NOMO-1 treated with DMSO at 0.1 percent for 48 hours (cell line): Measurements from ENCODE around the gene FYB1.
"Not testable (repeated sequence)": the region's sequence is repeated elsewhere in the genome, so short reads cannot be mapped to it uniquely, and the experiment has no call there.

Experiments
- DNase-seq: peaks from one replicate; lab custom pipeline; 2025; ENCODE audit not compliant: unreplicated experiment; lab: John Stamatoyannopoulos, UW

Gene FYB1

DNA sequence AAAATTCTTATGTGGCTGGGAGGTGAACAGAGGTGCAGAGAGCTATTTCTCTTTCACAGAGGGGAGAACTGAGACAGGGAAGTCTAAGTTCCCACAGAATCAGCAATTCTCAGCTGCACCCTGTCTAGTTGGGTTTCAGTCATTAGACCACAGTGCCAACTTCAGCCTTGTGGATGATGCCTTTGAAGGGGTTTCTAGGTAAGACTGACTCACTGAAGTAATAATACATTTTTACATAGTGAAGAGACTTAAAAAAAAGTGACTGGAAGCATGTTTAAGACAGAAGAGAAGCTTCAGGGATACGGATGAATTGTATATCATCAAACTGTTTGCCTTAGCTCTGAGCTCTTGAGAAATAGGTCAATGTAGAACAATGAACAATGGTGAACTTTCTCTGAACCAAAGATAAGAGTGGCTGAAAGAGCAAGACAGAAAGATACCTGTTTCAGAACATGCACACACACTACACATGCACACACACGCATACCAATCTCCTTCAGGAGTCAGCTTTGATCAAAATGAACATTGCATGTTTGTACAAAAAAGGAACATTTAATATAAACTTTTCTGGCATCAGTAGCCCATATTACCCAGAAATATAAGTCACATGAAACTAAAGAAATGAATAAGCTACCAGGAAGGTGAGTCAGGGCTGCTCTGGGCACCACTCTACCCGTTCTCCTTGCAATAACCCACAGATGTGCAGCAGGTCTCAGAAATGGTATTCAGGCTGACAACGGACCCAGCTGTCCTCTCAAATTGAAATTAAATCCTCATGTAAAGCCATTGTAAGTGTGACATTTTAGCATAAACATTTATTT lies 12.6 kb upstream of the FYB1 start:
- DNase-seq, result no peak

GRCh38 chr5:39228596-39228995 lies 9.2 kb upstream of the FYB1 start:
- peak; percentile 91 for DNase-seq

DNA sequence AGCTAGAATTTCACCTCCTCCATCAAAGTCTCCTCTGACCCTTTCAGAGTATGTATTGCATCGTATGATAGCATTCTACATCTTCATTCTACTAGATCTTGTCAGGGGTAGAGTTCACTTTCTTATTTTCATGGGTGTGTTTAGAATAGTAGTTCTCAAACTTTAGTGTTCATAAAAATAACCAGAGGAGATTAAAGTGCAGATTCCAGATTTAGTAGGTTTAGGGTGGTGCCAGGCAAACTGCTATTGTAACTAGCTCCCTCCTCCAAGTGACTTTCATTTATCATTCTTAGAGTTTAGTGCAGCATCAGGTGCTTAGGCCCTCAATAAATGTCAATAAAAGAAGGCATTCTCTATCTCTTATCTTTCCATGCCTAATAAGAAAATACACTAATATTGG lies 7.2 kb upstream of the FYB1 start:
- DNase-seq, result no peak

GRCh38 chr5:39226100-39226451 lies 6.7 kb upstream of the FYB1 start:
- DNase-seq, result no peak

DNA sequence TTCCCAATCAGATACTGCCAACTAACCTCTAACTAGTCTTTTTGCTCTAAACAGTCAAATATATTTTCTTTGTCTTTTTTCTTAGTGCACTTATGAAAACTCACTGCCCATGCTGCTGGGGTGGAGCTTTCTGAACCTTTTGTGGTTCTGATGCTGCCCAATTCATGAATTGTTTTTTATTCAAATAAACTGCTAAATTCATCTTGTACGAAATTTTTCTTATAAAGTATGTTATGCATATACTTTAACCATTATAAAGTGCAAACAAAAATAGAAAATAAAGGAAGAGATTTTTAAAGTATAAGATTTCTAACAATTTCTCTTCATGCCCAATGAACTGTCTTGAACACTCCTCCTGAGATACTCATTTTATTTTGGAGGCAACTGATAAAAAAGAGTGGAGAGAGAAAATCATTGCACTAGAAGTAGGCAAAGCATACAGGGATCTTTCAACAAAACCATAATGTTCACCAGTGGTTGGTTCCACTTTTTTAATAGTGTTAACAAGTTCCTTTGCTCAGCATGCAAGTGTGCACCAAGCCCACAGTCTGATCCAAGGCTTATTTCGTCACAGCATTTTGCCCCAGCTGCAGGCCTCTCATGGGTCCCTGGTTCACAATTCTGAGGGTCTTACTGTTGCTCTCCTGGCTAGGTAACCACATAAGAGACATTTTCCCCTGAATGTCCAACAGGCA lies 6.2 kb upstream of the FYB1 start:
- DNase-seq, result peak; percentile 78

DNA sequence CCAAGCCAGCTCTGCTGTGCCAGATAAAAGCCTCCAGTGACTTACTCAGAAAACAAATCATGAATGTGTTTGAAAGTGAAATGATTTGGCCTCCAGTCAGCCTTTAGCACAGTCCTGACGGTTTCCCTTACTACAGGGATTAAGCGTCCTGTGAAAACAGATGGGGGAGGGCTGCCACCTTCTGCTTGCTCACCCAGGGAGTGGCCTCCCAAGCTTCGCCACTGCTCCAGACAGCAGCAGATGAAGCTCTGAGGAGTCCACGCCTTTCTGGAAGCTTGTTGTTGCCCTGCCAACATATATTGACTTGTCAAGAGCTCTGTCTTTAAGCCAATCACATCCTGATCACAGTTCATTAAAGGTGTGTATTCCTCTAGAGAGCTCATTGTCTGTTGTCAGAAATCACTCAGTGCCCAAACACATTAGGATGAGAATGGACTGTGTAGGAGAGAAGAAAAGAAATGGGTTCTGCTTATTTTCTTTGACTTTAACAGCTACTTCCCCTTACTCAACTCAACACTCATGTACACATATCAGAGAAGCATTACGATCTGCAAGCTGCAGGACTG lies 4.9 kb upstream of the FYB1 start:
- DNase-seq, result peak; percentile 96

DNA sequence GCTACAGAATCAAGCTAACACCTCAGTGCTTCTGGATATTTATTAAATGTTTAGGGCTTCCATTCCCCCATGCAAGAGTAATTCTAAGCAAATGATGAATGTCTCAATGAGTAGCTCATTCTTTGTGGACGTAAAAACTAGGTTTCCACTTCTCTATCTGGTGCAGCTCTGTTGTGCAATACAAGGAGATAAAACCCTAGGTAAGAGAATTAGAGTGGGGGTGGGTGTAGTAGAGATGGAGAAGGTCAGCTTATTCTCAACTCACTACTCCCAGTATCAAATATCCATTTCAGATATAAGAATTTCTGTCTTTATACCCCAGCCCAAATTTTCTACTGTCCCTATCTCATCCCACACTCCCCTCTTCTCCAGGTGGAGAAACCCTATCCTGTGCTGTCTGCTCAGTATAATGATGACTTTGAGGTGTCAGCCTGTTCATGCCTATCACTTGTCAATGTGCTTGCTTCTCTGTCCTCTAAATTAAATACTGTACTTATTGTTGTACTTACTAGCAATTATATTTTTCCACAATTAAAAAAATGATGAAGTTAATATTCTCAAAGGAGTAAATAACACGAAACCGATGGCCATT lies 4.3 kb upstream of the FYB1 start:
- DNase-seq, result peak; percentile 92

GRCh38 chr5:39221671-39222070 lies 2.3 kb upstream of the FYB1 start:
- not testable (repeated sequence) for DNase-seq

DNA sequence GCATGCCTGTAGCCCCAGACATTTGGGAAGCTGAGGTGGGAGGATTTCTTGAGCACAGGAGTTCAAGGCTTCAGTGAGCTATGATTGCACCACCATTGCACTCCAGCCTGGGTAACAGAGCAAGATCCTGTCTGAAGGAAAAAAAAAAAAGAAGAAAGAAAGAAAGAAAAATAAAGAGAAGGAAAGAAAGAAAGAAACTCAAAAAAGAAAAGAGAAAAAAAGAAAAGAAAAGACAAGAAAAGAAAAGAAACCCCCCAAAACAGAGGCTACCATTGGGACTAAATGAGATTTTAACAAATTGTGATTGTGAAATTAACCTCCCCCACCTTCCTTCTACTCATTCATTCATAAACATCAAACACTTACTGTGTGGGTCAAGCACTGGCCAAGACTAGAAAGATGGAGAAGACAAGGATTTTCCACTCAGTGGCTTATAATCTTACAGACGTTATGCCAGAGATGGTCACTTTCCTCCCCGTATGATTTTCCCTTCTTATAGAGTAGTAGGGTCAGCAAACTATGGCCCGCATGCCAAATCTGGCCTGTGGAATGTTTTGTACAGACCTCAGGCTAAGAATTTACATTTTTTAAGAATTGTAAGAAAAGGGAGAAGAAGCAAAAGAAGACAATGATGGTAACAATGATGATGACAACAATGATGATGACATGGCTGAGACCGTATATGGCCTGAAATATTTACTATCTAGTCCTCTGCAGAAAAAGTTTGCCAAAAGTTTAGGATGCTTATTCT lies 1.1 kb upstream of the FYB1 start:
- no peak for DNase-seq

GRCh38 chr5:39218482-39219402 lies 621 bp downstream of the FYB1 start:
- peak; percentile 94 for DNase-seq

DNA sequence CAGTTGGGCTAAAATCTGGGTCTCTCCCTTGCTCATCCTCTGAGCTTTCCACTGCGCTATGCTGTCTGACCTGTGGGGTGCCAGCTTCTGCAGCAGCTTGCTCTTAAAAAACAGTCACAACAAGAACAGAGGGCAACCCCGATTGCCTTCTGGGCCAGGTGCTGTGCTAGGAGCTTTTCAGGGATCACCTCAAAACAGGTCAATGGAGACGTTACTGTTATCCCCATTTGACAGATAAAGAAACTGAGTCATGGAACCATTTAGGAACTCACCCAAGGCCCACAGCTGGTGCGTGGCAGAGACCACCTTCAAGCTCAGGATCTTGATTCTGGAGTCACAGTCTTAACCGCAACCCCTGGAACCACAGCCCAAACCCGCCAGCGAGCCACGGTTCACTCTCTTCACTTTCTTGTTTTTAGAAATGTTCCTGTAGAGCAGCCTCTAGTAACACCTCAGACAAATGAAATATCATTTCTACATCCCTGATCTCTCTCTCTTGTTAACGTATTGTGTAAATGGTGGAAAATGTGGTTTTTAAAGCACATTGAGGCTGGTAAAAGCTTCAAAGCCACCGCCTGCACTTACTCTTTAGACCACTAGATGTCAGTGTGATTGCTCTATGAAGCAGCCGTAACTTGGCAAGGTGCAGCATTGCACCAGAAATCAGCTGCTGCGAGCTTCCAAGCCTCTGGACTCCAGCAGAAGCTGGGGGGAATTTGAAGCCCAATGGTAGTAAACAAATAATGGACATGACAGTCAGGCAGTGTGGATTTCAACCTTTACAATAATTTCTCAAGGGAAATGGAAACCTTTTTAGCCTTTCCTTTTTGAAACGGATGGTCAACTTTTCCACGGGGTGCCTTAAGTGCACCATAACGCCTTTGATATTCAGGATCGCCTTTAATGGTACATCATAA lies 1.7 kb downstream of the FYB1 start:
- peak; percentile 95 for DNase-seq

- no peak for DNase-seq
These were observed 2.7 kb downstream of the FYB1 start for GRCh38 chr5:39216631-39217030.

- DNase-seq, result no peak
These were observed 3.5 kb downstream of the FYB1 start for GRCh38 chr5:39215857-39216256.

- no peak for DNase-seq
These were observed 4.3 kb downstream of the FYB1 start for GRCh38 chr5:39214912-39215709.

DNA sequence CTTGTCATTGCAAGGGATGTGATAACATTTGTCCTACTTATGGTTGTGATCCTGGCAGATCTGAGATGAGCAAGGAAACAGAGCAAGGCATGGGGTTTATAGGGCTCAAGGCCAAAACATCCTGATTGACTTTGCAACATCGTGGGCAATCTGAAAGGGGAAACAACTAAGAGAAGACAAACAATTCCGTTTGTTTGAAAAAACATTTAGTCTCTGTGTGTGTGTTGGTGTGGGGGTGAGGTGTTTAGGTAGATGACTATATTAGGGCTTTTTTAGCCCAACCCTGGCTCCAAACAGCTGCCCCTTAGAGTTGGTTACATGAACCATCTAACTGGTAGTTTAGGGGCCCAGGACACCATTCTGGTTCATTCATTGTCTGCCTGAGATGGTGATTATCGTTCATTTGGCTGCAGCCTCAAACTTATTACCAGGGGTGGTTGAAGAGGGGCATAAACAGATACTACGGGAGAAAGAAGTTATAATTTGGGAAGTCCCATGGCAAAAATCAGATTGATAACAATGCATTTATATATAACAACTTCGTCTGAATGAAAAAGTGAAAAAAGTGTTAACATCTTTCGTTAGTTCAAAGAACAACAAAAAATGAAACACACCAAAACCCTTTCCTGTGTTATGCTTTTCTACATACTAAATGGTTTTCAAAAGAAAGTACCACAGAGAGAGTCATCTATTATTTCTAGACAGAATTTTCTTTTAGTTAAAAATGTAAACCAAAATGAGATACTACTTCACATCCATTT lies 5.7 kb downstream of the FYB1 start:
- DNase-seq, result no peak

DNA sequence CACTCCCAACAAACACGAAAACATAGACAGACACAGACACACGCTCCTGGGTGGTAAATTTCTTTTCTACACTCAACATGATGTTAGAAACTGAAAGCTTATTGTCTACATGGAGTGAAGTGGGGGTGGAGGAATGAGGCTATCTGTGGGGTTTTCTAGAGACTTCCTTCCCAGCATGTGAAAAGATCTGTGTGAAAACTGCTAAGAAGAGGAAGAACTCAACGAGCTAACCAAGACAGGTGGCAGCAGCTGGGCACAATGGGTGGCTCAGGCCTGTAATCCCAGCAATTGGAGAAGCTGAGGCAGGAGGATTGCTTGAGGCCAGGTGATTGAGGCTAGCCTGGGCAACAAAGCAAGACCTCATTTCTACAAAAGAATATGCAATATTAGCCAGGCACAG lies 7.6 kb downstream of the FYB1 start:
- DNase-seq, result no peak

GRCh38 chr5:39209924-39210323 lies 9.4 kb downstream of the FYB1 start:
- peak; percentile 80 for DNase-seq

GRCh38 chr5:39208471-39208870 lies 10.9 kb downstream of the FYB1 start:
- DNase-seq, result no peak
